Myocyte (in vitro differentiated cells): ENCODE data around the gene TMEM147. TPM values are rescaled to one million over a fixed set of nuclear protein-coding genes. Genes with fewer than 3 reads are reported as not detected.

Experiments used
- DNase-seq: peaks from one replicate; pipeline ENCODE4 v3.0.0-alpha.2; 2012; ENCODE audit warnings: low read depth
- total RNA-seq: library from RNA; depleted of rRNA; stranded (reverse); fragments of >200 nt; gene quantifications from 2 replicates; pipeline ENCODE4 v1.2.3, GENCODE V29; 2014

Gene TMEM147
- total RNA-seq, 1 donor from 2014 or later = 137 TPM

DNA sequence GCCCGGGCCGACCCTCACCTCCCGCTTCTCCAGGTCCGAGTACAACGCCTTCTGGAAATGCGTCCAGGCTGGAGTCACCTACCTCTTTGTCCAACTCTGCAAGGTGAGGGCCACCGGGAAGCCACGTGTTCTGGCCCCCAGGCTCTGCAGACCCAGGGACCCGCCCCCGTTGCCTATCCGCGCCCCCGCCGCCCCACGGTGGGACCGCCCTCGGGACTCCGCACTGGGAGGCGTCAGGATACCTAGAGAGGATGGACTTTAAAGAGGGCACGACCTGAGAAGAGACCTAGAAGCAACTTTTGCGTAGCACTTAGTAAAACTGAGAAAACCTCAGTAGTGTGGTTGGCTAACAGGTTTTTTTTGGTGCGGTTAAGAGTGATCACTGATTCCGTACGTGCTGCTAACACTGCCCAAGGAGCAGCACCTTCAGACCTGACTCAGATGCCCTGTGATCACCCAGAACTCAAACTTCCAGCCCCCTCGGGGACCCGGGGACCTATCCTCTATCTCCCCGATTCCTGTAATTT lies 492 bp downstream of the TMEM147 start:
- DNase-seq = no peak

DNA sequence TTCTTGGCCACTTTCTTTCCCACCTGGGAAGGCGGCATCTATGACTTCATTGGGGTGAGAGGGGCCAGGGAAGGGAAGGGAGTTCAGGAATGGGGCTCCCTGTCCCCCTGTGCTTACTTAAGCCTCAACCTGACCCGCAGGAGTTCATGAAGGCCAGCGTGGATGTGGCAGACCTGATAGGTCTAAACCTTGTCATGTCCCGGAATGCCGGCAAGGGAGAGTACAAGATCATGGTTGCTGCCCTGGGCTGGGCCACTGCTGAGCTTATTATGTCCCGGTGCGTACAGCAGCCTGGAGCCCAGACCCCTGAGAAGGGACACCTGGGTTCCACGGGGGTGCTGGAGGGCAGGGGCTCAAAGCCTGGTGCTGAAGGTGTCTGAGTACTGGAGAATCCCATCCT lies 1.1 kb downstream of the TMEM147 start:
- DNase-seq = no peak

DNA sequence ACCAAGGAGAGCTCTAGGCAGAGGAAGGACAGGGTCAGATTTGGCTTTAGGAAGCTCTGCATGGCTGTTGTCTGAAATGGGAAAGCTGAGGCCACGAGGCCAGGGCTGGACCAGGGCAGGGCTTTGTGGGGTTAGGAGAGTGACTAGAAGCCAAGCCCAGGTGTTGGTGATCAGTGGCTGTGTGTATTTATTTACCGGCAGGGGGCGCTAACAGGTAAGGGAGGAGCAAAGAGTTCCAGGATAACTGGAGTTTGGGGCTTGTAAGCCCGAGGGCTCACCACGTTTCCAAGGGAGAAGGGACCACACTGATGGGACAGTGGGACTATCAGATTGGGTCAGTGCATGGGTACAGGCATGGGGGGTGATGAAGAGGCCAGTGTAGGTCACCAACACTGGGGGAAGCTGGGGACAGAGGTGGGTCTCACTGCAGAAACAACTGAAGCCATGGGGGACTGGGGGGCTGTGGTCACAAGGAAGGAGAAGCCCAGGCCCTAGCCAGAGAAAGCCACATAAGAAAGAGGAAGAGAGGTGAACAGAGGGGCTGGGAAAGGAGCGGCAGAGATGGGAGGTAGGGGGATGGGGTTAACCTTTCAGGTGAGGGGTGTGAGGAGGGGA lies 3.9 kb downstream of the TMEM147 start:
- DNase-seq = peak; percentile 79

DNA sequence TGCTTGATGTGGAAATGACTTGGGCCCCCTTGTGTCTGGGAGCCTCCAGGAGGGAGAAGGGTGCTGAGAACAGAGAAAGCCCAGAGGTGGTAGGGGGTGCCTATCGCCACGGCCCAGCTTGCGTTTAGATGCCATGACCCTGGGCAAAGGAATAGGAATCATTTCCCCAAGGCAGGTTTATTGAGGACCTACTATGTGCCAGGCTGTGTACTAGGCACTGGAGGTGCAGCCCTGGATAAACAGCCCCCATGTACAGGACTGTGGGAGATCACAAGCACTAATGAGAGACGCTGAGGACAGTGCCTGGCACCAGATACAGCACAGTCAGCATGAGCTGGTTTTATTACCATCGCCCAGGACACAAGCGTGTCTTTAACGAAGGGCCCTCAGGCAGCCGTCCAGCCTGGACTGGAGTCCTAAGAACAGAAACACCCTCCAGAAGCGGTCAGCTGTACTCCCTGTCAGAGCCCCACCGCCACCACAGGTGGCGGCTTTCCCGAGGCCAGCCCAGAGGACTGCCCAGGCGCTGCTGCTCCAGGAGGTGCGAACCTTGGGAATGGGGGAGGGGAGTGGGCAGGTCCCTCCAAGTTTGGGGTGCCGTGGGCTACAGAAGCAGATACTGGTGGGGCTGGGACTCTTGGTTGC lies 4.6 kb downstream of the TMEM147 start:
- DNase-seq = no peak

DNA sequence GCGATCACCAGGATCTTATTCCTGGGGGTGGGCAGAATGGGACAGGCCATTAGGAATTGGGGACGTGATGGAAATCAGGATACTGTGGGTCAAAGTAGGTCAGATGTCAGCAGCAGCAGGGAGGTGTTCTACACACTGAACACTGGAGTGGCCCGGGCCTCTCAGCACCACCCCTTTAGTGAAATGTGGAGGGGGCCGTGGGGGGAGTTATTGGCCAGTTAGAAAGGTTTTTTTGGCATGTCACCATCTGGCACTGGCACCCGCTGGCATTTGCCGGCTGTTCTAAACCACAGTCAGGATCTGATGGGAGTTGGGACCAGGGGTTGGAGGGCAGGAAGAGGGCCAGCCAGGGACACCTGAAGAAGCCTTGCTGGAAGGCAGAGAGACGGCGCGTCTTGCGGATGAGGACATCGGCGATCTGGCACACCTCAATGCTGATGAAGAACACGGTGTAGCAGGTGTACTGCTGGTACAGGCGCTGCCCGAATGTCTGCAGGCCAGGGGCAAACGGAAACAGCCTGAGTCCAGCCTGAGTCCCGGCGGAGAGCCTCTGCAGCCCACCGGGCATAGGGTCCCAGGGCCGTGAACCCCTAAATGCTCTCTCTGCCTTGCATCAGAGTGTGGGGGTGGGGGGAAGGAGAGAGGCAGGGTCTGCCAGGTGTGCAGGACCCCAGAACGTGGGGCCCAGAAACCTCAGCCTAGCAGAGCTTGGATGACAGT lies 5.8 kb downstream of the TMEM147 start:
- no peak for DNase-seq

DNA sequence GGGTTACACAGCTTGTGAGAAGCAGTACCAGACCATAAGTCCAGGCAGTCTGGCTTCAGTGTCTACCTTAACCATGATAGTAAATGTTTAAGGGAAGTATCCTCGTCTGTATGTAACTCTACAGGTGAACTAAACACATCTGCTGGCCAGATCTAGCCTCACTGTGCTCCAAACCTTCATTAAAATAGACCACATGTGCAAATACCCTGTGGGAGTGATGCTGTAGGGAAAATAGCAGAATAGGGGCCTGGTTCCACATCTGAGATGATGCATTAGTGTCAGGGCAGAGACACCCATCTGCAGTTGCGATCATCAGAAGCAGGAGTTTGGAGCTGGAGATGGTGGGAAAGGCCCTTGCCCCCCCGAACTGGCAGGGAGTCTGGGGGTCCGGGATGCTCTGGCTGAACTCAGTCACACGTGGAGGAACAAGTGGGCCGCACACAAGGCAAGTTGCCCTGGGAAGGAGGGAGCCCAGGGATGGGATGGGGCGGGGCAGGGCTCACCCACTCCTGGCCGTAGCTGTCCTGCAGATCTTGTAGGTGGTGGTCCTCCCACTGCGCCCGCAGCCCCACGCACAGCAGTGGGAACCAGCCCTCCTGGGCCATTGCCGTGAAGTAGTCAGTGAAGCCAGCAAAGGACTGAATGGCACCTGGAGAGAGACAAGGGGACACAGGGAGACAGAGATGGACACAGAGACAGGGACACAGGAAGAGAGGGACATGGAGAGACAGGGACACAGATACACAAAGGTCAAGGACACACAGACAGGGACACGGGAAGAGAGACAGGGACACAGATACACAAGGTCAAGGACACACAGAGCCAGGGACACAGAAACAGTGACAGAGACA lies 7.3 kb downstream of the TMEM147 start:
- no peak for DNase-seq

DNA sequence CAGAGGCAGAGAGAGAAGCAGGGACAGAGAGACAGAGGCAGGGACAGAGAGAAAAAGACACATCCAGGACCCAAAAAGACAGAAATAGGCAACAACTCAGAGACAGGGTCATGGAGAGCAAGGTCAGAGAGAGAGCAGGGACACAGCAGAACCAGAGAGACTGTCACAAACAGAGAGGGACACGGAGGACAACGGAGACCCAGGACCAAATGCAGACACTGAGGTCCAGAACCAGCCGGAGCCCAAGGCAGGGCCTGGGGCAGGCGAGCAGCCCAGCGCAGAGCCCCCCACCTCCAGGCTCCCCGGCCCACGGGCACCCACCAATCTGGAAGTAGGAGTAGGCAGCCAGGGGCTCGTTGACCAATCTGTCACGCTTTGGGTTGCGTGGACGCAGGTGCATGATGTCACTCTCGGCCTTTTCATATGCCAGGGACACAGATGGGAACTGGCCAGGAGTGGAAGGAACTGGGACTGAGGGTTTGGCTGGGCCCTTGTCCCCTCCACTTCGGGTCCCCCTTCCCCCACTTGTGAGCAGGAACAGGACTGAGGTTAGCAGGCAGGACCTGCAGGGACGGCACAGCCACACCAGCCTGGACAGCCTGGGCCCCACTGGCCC lies 8.1 kb downstream of the TMEM147 start:
- no peak for DNase-seq

DNA sequence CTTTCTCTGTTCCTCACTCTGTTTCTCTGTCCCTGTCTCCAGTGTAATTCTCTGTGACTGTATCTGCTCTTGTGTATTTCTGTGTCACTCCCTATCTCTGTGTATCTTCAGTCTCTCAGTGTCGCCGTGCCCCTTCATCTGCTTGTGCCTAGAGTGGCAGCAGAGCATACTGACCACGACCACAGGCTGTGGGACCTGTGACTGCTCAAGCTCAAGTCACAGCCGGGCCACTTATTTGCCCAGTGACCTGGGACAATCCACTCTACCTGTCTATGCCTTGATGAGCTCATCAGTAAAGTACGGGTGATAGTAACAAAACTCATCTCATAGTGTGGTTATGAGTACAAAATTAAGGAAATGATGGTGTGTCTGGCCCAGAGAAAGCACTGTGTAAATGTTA lies 8.7 kb downstream of the TMEM147 start:
- no peak for DNase-seq

DNA sequence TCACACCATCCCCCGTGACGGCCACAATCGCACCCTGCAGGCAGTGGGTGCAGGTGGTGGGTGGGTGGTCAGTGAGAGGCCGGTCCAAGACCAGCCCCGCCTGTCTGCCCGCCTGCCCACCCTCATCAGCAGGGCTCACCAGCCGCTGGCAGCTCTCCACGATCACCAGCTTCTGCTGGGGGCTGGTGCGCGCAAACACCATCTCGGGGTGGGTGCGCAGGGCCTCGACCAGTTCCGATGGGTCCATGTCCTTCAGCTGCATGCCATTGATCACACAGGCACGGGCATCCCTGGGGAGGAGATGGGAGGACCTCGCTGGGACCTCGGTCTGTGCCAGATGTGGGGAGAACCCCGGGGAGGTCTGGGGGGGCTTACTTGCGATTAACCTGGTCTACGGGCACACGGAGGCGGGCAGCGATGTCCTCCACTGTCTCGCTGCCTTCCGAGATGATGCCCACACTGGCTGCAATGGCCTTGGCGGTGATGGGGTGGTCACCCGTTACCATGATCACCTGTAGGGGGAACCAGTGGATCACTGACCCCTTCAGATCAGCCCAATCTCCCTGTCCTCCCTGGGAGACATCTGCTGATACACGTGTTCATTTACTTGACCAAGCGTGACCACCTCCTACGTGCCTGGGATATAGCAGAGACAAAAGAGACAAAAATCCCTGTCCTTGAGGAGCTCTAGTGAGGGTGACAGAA lies 10.0 kb downstream of the TMEM147 start:
- no peak for DNase-seq

DNA sequence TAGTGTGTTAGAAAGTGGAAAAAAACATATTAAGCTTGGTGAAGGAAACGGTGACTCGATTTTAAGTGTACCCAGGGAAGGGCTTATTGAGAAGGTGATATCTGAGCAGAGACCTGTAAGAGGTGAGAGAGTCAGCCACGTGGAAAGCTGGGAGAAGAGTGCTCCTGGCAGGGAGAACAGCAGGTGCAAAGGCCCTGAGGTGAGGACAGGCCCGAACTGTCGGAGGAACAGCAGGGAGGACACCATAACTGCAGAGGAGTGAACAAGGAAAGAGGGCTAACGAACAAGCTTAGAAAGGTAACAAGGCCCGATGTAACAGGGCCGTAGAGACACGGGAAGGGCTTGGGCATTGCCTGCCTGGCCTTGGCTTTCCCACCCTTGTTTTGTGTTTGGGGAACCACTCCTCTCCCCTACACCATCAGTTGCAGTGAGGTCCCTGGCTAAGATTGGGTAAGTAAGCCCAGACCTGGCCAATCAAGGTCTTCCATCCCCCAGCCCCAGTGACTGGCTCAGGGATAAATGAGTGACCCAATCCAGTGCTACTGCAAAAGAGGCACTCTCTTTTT lies 10.7 kb downstream of the TMEM147 start:
- DNase-seq = no peak

DNA sequence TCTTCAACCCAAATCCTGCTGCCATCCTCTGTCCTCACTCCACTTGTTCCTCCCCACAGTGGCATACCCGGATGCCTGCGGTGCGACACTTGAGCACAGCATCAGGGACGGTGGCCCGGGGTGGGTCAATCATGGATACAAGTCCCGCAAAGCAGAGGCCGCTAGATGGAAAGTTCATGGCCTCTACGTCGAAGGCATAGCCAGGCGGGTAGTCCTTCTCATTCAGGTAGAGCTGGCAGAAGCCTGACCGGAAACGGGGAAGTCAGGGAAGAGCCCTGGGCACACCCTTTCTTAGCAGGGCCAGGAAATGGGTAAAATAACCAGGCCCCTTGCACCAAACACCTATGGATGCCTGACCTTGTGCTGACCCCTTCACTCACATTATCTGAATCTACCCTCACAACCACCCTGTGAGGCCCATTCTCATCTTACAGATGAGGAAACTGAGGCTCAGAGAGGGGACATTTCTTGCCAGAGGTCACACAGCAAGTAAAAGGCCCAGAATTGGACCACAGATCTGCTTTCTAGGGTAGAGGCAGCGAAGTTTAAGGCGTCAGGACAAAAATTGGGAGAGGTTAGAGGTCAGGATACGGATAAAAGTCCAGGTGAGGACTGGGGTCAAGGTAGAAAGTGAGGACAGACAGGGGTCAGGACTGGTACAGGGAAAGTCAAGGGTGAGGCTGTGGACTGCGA lies 11.6 kb downstream of the TMEM147 start:
- no peak for DNase-seq

DNA sequence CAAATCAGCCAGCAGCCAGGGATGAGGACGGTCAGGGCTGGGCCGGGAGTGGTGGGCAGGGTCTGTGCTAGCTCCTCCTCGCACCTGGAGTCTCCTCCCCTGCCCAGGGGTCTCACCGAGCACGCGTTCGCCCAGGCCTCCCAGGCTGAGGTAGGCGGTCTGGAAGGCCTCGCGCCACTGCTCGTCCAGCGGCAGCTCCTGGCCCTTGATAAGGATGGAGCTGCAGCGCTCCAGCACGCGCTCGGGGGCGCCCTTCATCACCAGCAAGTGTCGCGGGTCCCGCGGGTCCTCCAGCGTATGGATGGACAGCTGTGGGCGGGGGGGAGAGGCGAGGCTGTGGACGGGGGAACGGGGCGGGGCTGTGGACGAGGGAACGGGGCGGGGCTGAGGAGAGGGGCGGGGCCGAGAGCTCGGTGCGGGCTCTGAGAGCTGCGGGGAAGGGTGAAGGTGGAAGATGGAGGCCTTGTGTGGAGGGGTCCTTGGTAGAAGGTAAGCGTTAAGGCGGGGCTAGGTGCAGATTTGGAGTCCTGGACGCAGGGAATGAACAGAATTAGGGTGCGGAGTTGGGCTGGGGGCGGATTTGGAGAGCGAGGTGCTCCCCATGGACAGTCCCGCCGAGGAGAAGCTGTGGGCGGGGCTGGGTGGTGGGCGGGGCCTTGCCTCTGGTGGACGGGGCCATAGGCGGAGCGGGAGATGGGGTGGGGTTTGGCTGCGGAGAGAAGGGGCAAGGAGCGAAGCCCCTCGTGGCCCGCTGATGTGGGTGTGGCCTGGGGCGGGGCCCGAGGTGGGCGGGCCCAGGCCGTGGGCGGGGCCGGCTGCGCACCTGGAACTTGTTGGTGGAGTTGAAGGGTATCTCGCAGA lies 12.3 kb downstream of the TMEM147 start:
- DNase-seq = no peak

DNA sequence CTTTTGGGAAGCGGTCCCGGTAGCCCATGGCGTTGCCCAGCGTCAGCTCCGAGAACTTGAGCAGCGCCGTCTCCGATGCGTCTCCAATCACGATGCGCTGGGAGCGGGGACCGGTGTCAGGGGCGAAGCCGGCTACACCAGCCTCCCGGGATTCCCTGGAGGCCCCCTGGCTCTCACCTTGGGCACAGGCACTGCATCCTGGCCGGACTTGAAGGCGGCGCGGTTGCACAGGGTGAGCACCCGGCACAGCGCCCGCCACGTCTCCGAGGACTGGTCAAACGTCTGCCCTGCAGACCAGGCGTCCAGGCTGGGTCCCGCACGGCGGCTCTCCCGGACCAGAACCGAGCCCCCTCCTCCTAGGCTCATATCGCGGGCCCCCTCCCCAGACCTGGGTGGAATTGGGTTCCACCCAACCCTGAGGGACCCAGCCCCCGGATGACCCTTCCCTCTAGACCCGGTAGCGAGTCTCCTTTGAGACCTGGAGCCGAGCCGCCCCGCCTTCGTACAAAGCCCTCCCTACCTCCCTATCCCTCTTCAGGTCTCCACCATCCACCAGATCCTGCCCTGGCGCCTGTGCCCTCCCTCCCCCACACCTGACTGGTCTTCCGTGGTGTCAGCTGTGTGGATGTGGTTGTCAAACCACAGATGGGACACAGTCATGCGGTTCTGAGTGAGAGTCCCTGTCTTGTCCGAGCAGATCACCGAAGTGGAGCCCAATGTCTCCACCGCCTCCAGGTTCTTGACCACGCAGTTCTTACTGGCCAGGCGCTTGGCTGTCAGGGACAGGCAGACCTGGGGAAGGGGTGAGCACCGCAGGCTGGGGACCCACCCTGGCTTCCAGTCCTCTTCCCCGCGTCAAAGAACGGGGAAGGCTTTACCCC lies 13.2 kb downstream of the TMEM147 start:
- DNase-seq = no peak

DNA sequence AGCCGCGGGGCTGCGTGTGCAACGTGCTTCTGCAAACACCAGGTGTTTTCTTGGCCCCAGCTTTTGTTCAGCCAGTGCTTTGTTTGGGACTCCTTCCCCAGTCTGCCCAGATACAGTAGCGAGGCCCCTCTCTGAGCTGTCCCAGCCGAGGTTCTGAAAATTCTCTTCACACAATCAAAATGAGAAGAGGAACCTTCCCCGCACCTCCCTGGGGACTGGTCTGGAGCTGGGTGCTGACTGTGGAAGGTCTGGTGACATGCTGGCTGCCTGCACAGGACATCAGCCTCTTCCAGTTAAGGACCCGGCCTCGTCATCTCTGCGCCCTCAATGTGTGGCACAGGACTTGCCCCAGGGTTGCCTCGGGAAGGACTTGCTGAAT lies 13.8 kb downstream of the TMEM147 start:
- DNase-seq = no peak

DNA sequence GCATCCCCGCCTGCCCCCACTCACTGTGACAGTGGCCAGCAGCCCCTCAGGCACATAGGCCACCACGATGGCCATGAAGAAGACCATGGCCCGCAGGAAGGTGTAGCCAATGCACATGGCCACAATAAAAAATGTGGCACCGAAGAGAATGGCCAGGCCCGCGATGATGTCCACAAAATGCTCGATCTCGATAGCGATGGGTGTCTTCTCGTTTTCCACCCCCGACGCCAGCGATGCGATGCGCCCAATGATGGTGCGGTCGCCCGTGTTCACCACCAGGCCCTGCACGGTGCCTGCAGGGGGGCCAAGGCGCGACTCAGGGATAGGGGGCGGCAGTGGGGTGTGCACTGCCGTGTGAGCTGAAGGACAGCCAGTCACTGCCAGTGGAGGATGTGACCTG lies 14.4 kb downstream of the TMEM147 start:
- no peak for DNase-seq

DNA sequence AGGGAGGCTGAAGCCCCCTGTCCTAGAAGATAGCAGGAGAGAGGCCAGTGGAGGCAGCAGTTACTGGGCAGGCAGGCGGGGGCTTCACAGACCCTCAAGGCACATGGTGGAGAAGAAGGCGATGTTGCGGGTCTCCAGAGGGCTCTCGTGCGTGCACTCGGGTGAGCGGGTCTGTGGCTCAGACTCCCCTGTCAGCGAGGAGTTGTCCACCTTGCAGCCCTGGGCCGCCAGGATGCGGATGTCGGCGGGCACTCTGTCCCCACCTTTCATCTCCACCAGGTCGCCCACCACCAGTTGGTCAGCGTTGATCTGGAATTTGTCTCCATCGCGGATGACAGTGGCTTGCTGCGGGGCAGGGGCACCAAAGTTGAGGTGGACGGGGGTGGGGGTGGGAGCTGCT lies 14.8 kb downstream of the TMEM147 start:
- no peak for DNase-seq

DNA sequence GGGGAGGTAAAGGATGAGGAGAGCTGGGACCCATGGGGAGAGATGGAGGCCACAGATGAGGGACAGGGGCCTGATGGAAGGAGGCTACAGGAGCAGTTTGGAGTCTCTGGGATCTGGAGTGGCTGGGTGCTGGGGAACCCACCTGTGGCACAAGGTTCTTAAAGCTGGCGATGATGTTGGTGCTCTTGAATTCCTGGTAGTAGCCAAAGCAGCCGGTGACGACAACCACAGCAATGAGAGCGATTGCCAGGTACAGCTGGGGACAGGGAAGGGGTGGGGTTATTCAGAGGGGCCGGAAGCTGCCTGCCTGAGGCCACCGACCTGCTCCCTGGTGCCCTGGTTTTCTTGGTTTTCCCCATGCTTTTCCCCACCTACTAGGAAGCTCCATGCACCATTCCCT lies 15.3 kb downstream of the TMEM147 start:
- no peak for DNase-seq

DNA sequence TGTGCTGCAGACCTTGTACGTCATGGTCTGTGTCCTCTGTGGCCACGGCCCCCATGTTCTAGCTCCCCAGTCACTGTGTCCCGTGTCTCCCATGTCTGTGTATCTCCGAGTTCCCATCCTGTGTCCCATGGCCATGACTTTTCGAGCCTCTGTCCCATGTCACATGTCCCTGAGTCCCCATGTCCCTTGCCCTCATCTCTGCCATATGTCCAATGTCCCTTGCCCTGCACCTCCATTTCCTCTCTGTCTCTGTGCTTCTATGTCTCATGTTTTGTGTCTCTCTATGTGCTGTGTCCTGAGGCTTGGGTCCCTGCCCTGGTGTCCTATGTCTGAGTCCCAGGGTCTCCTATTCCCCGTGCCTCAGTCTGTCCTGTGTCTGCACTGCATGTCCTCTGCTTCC lies 16.0 kb downstream of the TMEM147 start:
- DNase-seq = no peak
